ENCODE results near the gene IFIT3.

GRCh38 chr10:89377705-89378637, 50.2 kb downstream of the IFIT3 start, which contains the start of gene IFIT1B:
- TF ChIP-seq CTCF (IDR thresholded peaks at IDR 0.05; ENCODE audit: low read depth, low read length) = no peak
- TF ChIP-seq EZH2phosphoT487 (IDR thresholded peaks at IDR 0.05; ENCODE audit: low read depth) = no peak
